Tibial nerve (tissue), 3 donors: ENCODE data around the gene SNRNP200.

ENCODE experiments used
- EP300 ChIP-seq, 2 donors: sonication (generic); formaldehyde crosslinking; IDR thresholded peaks; one replicate each; pipeline ENCODE4 v1.6.1; 2017; ENCODE audit warnings: antibody characterized with exemption in 2 of 2, mild to moderate bottlenecking in 1 of 2
- POLR2A ChIP-seq, 2 donors: fragments of 450-650 bp; IDR thresholded peaks; one replicate each; pipeline ENCODE4 v1.6.1; 2017; ENCODE audit warnings: antibody characterized with exemption in 2 of 2, mild to moderate bottlenecking in 2 of 2, moderate library complexity in 2 of 2

GRCh38 chr2:96319396-96319795 lies 14.1 kb upstream of the SNRNP200 start:
- no peak for TF ChIP-seq POLR2A (IDR thresholded peaks at IDR 0.05)
- TF ChIP-seq EP300 (IDR thresholded peaks at IDR 0.05): no peak
